Mesendoderm (in vitro differentiated cells): Measurements from ENCODE around the gene ADAMTS20.
A peak's percentile ranks its signal among the peaks of the same experiment; 100 is the strongest.

Experiments
- DNase-seq: peaks from one replicate; pipeline ENCODE4 v3.0.0; 2013
- H2AK5ac ChIP-seq: 2 replicates; pipeline ENCODE4 v1.6.1; 2013; ENCODE audit warnings: low read length, inconsistent platforms
- H2BK120ac ChIP-seq: 2 replicates; pipeline ENCODE4 v1.6.1; 2013; ENCODE audit warnings: low read depth, mild to moderate bottlenecking, low read length, moderate library complexity, mixed read lengths
- H2BK15ac ChIP-seq: replicated peaks from 2 replicates; pipeline ENCODE4 v1.6.1; 2013; ENCODE audit warnings: low read depth, mild to moderate bottlenecking, moderate library complexity
- H2BK5ac ChIP-seq: 2 replicates; pipeline ENCODE4 v1.6.1; 2013; ENCODE audit warnings: low read length, inconsistent platforms
- H3K18ac ChIP-seq: 2 replicates; pipeline ENCODE4 v1.6.1; 2013; ENCODE audit warnings: mild to moderate bottlenecking, low read length, mixed read lengths
- H3K23ac ChIP-seq: one replicate; pipeline ENCODE4 v1.6.1; 2013; ENCODE audit warnings: low read length
- H3K27ac ChIP-seq: 2 replicates; pipeline ENCODE4 v1.5.1; 2013; ENCODE audit warnings: low read depth, mild to moderate bottlenecking, inconsistent platforms, low read length, moderate library complexity
- H3K27me3 ChIP-seq: 2 replicates; pipeline ENCODE4 v1.6.1; 2013; ENCODE audit warnings: low read length, control low read depth, mild to moderate bottlenecking, inconsistent platforms; ENCODE audit not compliant: insufficient read depth, poor library complexity
- H3K36me3 ChIP-seq: 2 replicates; pipeline ENCODE4 v1.6.1; 2013; ENCODE audit warnings: low read length, inconsistent platforms; ENCODE audit not compliant: control insufficient read depth, insufficient read depth
- H3K4ac ChIP-seq: one replicate; pipeline ENCODE4 v1.6.1; 2013; ENCODE audit warnings: low read depth, mild to moderate bottlenecking, low read length, moderate library complexity
- H3K4me1 ChIP-seq: 2 replicates; pipeline ENCODE4 v1.6.1; 2013; ENCODE audit warnings: low read depth, low read length, inconsistent platforms; ENCODE audit not compliant: control insufficient read depth
- H3K4me2 ChIP-seq: 2 replicates; pipeline ENCODE4 v1.6.1; 2013; ENCODE audit warnings: low read length
- H3K4me3 ChIP-seq: 2 replicates; pipeline ENCODE4 v1.5.1; 2013; ENCODE audit warnings: mild to moderate bottlenecking, low read length
- H3K56ac ChIP-seq: one replicate; pipeline ENCODE4 v1.6.1; 2013; ENCODE audit warnings: low read length
- H3K79me1 ChIP-seq: 2 replicates; pipeline ENCODE4 v1.6.1; 2013; ENCODE audit warnings: low read length, inconsistent platforms
- H3K79me2 ChIP-seq: 2 replicates; pipeline ENCODE4 v1.6.1; 2013; ENCODE audit warnings: mild to moderate bottlenecking, low read length; ENCODE audit not compliant: control insufficient read depth, insufficient read depth
- H3K9ac ChIP-seq: 2 replicates; pipeline ENCODE4 v1.6.1; 2013; ENCODE audit warnings: low read length, inconsistent platforms
- H4K5ac ChIP-seq: one replicate; pipeline ENCODE4 v1.6.1; 2013; ENCODE audit warnings: low read length
- H4K8ac ChIP-seq: one replicate; pipeline ENCODE4 v1.6.1; 2013; ENCODE audit warnings: low read depth, mild to moderate bottlenecking, control low read depth, low read length, moderate library complexity
- WGBS: extraction: QIAGEN DNeasy Blood & Tissue Kit; methylation state at CpG from one replicate; pipeline ENCODE4 v1.1.7; 2013; ENCODE audit warnings: low lambda C conversion rate, missing lambda C conversion rate; ENCODE audit not compliant: insufficient coverage; ENCODE audit errors: extremely low coverage; 5-methylcytosine and 5-hydroxymethylcytosine counted together

The ADAMTS20 gene

DNA sequence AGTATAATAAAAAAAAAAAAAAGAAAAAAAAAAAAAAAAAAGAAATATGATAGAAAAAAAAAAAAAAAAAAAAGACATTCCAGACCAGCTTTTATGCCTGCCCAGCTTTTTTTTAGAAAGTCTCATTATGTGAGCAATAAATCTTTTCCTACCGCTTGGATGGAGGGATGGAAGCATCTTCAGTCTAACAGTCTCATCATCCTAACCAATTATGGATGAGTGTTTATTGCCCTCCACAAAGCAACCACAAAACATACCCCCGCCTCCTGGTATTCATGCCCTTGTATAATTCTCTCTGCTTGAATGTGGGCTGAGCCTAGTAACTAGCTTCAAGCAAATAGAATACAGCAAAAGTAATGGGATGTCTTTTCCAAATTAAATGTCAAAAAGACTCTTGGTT lies 33.7 kb upstream of the ADAMTS20 start:
- no peak overlapping the region for H4K8ac ChIP-seq
- H3K18ac ChIP-seq, result no peak overlapping the region

DNA sequence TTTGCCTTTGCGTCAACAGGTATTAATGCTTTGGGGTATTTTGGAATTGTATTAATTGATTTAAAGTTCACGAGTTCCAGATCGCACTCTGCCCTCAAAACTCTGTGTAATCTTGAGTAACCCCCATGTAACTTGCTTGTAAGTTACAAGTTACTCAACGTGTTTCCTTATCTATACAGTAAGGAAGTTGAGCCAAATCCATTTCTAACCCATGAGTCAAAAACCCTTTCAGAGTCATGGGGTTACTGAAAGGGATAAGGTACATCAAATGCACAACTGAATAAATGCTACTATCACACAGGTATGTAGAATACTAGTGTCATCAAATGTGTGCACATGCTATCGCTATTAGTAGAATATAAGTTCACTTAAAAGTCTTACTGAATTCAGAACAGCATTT lies 28.6 kb upstream of the ADAMTS20 start:
- no CpG with 5 or more reads among the region's 5 CpGs for WGBS
- no peak overlapping the region for H3K4me2 ChIP-seq

More for the DNA sequence above, 33.7 kb upstream of the ADAMTS20 start:
- Histone ChIP-seq H3K4ac (no peak overlapping the region), H3K9ac (no peak overlapping the region), H3K79me2 (no peaks in the 10 kb centered on the region), H3K27ac (no peak overlapping the region), H3K4me1 (no peaks in the 10 kb centered on the region), H3K56ac (no peak overlapping the region), H3K27me3 (no peaks in the 10 kb centered on the region), H3K4me3 (no peak overlapping the region), H3K4me2 (no peak overlapping the region), H2BK15ac (no peak overlapping the region), H3K79me1 (no peaks in the 10 kb centered on the region), H2BK5ac (no peak overlapping the region), H4K5ac (no peak overlapping the region), H2AK5ac (no peak overlapping the region), H3K36me3 (no peaks in the 10 kb centered on the region), H2BK120ac (no peak overlapping the region), H3K23ac (no peak overlapping the region)
- WGBS, result no CpG with 5 or more reads among the region's 2 CpGs
- DNase-seq, result no peak

DNA sequence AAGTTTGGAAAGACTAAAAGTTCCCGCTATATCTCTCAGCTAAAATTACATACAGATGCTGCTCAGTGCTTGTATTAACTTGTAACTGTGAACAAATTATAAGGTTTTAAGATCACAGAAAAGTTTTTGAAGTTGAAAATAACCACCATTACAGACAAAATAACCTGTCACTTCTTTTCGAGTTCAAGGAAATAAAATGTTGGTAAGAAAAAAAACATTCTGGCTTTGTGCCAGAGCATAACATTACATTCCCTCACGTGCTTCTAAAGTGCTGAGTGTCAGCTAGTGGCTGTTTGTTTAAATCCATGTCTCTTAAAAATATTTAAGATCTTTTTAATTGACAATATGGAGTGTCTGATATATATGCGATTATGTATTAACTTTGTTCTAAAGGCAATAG lies 27.2 kb upstream of the ADAMTS20 start:
- no peaks in the 10 kb centered on the region for H3K27me3 ChIP-seq
- H3K4ac ChIP-seq, result no peak overlapping the region
- H4K5ac ChIP-seq, result no peak overlapping the region
- no peak overlapping the region for H2BK5ac ChIP-seq
- no peak overlapping the region for H3K56ac ChIP-seq
- no peak for DNase-seq
- no peak overlapping the region for H3K4me3 ChIP-seq
- no peaks in the 10 kb centered on the region for H3K4me1 ChIP-seq
- no peaks in the 10 kb centered on the region for H3K79me2 ChIP-seq
- H3K36me3 ChIP-seq, result no peaks in the 10 kb centered on the region
- no peak overlapping the region for H2BK15ac ChIP-seq
- H2AK5ac ChIP-seq, result no peak overlapping the region
- H4K8ac ChIP-seq, result no peak overlapping the region
- no peaks in the 10 kb centered on the region for H3K79me1 ChIP-seq
- no CpG with 5 or more reads among the region's 4 CpGs for WGBS
- H3K4me2 ChIP-seq, result no peak overlapping the region
- no peak overlapping the region for H3K9ac ChIP-seq
- no peak overlapping the region for H3K27ac ChIP-seq
- H2BK120ac ChIP-seq, result no peak overlapping the region
- no peak overlapping the region for H3K23ac ChIP-seq
- no peak overlapping the region for H3K18ac ChIP-seq

More for the DNA sequence above, 28.6 kb upstream of the ADAMTS20 start:
- Histone ChIP-seq H3K79me1 (no peaks in the 10 kb centered on the region), H3K27me3 (no peaks in the 10 kb centered on the region), H3K23ac (no peak overlapping the region), H2BK5ac (no peak overlapping the region), H3K4me1 (no peaks in the 10 kb centered on the region), H3K9ac (no peak overlapping the region), H3K36me3 (no peaks in the 10 kb centered on the region), H2BK120ac (no peak overlapping the region), H3K4ac (no peak overlapping the region), H3K27ac (no peak overlapping the region), H3K4me3 (no peak overlapping the region), H3K56ac (no peak overlapping the region), H4K5ac (no peak overlapping the region), H3K18ac (no peak overlapping the region), H2BK15ac (no peak overlapping the region), H4K8ac (no peak overlapping the region), H2AK5ac (no peak overlapping the region), H3K79me2 (no peaks in the 10 kb centered on the region)
- DNase-seq, result no peak

DNA sequence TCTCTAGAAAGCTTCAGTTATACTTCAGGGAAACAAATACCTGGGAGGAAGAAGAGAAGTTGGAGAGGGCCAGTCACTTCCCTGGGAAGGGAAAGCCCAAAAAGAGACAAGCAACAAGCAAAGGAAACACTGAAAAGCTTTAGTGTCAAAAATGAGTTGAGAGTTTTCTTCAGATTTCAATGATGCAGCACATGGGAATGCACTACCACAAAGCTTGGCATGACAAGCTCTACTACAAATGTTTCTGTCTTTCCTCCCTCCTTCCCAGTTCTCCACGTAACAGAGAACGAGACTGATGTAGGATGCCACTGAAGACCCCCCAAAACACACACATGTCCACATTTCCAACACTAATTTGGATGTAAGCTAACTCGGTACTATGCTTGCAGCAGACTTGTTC lies 26.8 kb upstream of the ADAMTS20 start:
- Histone ChIP-seq H3K27me3 (no peaks in the 10 kb centered on the region), H3K23ac (no peak overlapping the region), H3K4me3 (no peak overlapping the region), H2AK5ac (no peak overlapping the region), H3K36me3 (no peaks in the 10 kb centered on the region), H3K18ac (no peak overlapping the region), H3K4ac (no peak overlapping the region), H3K79me1 (no peaks in the 10 kb centered on the region), H3K27ac (no peak overlapping the region), H3K4me1 (no peaks in the 10 kb centered on the region), H3K56ac (no peak overlapping the region), H2BK120ac (no peak overlapping the region), H2BK5ac (no peak overlapping the region), H4K8ac (no peak overlapping the region), H4K5ac (no peak overlapping the region), H3K4me2 (no peak overlapping the region), H2BK15ac (no peak overlapping the region), H3K79me2 (no peaks in the 10 kb centered on the region), H3K9ac (no peak overlapping the region)
- no CpG with 5 or more reads among the region's 3 CpGs for WGBS
- peak; percentile 2 for DNase-seq

DNA sequence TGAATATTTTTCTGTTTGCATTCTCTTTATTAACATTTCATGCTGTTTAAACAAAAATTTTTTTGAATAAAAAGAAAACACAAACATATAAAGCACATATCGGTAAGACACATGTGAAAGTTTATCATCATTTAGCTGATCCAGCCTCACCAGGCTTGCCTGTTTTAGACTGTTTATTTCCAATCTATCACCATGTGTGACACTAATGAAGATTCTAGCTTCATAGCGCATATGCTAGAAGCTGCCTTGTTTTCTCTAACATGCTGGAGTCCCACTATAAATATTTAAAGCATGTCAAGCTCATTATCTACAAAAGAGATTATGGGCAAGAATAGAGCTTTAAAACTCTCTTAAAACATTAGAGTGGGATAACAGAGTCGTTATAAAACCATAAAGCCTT lies 25.4 kb upstream of the ADAMTS20 start:
- H4K8ac ChIP-seq, result no peak overlapping the region
- no peak overlapping the region for H2BK15ac ChIP-seq
- H3K4ac ChIP-seq, result no peak overlapping the region
- H3K9ac ChIP-seq, result no peak overlapping the region
- DNase-seq, result no peak
- no CpG with 5 or more reads among the region's 3 CpGs for WGBS
- no peaks in the 10 kb centered on the region for H3K27me3 ChIP-seq
- no peaks in the 10 kb centered on the region for H3K79me2 ChIP-seq
- no peak overlapping the region for H4K5ac ChIP-seq
- no peak overlapping the region for H3K23ac ChIP-seq
- no peak overlapping the region for H2BK5ac ChIP-seq
- H3K56ac ChIP-seq, result no peak overlapping the region
- no peak overlapping the region for H3K4me2 ChIP-seq
- no peaks in the 10 kb centered on the region for H3K36me3 ChIP-seq
- no peak overlapping the region for H3K18ac ChIP-seq
- no peak overlapping the region for H3K27ac ChIP-seq
- H2BK120ac ChIP-seq, result no peak overlapping the region
- H3K4me3 ChIP-seq, result no peak overlapping the region
- H3K4me1 ChIP-seq, result no peaks in the 10 kb centered on the region
- H2AK5ac ChIP-seq, result no peak overlapping the region
- no peaks in the 10 kb centered on the region for H3K79me1 ChIP-seq

DNA sequence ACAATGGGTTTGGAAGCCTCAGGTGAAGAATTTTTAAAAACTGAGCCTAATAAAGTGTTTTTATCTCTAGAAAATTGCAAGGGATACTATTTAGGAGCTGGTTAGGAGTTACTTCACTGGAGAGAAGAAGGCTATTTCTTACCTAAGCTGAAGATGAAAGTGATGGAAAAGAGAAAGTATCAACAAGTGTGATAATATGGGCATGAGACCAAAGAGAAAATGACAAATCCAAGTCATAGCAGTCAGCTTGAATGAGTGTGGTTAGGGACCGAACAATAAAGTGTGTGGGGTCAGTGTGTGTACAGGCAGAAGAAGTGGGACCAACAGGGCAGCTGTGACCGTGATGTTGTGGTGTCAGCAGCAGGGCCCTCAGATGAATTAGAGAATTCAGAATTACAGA lies 24.2 kb upstream of the ADAMTS20 start:
- Histone ChIP-seq H3K23ac (no peak overlapping the region), H3K79me2 (no peaks in the 10 kb centered on the region), H3K4me2 (no peak overlapping the region), H3K18ac (no peak overlapping the region), H2BK120ac (no peak overlapping the region), H3K27me3 (no peaks in the 10 kb centered on the region), H3K4ac (no peak overlapping the region), H2BK5ac (no peak overlapping the region), H3K27ac (no peak overlapping the region), H2AK5ac (no peak overlapping the region), H3K79me1 (no peaks in the 10 kb centered on the region), H3K4me1 (no peaks in the 10 kb centered on the region), H2BK15ac (no peak overlapping the region), H3K4me3 (no peak overlapping the region), H4K8ac (no peak overlapping the region), H3K56ac (no peak overlapping the region), H3K36me3 (no peaks in the 10 kb centered on the region), H3K9ac (no peak overlapping the region), H4K5ac (no peak overlapping the region)
- WGBS, result no CpG with 5 or more reads among the region's 2 CpGs
- DNase-seq, result no peak
